AG04449 (cell line): ENCODE results near the gene PLEKHH3.

ENCODE experiments used
- CTCF ChIA-PET: fragments of 350-600 bp; formaldehyde crosslinking; extraction: SDS; loops from one replicate; lab custom pipeline; 2021; ENCODE audit warnings: antibody characterized with exemption; lab: Yijun Ruan, JAX
- POLR2A ChIA-PET: fragments of 400-600, 350-600 bp; formaldehyde crosslinking; extraction: SDS; loops from one replicate; lab custom pipeline; 2020; ENCODE audit warnings: antibody characterized with exemption, inconsistent platforms; lab: Yijun Ruan, JAX
- DNase-seq: peaks from one replicate; pipeline ENCODE4 v3.0.0-alpha.2; 2010; ENCODE audit warnings: low read depth, low spot score
- H3K4me3 ChIP-seq: 2 replicates; pipeline ENCODE4 v1.5.1; 2011; ENCODE audit warnings: low read depth, mild to moderate bottlenecking, control low read depth, low read length
- TF ChIP-seq, protein P1 (sequence below): IDR thresholded peaks from one replicate; pipeline ENCODE4 v1.5.1; 2011; ENCODE audit warnings: mild to moderate bottlenecking, moderate library complexity, low read length, control low read depth, inconsistent platforms; ENCODE audit not compliant: insufficient read depth; ENCODE audit errors: missing control alignments

Gene PLEKHH3

DNA sequence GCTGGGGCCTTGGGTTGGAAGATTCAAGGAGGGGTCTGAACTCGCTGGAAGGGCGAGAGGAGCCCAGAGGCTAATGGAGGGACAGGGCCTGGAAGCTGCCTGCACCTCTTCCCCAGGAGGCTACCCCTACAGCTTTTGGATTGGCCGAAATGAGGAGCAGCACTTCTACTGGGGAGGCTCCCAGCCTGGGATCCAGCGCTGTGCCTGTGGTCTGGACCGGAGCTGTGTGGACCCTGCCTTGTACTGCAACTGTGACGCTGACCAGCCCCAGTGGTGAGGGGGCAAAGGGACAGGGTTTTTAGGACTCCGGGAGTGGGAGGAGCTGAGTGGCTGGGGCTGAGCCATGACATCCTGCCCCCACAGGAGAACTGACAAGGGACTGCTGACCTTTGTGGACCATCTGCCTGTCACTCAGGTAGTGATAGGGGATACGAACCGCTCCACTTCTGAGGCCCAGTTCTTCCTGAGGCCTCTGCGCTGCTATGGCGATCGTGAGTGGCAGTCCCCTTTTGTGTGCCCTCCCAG is 14.3 kb upstream of the PLEKHH3 start:
- TF ChIP-seq, protein P1, sequence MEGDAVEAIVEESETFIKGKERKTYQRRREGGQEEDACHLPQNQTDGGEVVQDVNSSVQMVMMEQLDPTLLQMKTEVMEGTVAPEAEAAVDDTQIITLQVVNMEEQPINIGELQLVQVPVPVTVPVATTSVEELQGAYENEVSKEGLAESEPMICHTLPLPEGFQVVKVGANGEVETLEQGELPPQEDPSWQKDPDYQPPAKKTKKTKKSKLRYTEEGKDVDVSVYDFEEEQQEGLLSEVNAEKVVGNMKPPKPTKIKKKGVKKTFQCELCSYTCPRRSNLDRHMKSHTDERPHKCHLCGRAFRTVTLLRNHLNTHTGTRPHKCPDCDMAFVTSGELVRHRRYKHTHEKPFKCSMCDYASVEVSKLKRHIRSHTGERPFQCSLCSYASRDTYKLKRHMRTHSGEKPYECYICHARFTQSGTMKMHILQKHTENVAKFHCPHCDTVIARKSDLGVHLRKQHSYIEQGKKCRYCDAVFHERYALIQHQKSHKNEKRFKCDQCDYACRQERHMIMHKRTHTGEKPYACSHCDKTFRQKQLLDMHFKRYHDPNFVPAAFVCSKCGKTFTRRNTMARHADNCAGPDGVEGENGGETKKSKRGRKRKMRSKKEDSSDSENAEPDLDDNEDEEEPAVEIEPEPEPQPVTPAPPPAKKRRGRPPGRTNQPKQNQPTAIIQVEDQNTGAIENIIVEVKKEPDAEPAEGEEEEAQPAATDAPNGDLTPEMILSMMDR: no peak
- POLR2A ChIA-PET: interaction anchor here (0.6 kb wide), 1 partner anchor 249 kb away, joined by 3 read pairs; no protein-coding TSS in a partner anchor
- no peak overlapping the region for H3K4me3 ChIP-seq
- CTCF ChIA-PET: interaction anchor here (2.3 to 2.5 kb wide), 2 partner anchors 10 to 113 kb away, joined by 7 read pairs; no protein-coding TSS in a partner anchor
- DNase-seq: no peak

DNA sequence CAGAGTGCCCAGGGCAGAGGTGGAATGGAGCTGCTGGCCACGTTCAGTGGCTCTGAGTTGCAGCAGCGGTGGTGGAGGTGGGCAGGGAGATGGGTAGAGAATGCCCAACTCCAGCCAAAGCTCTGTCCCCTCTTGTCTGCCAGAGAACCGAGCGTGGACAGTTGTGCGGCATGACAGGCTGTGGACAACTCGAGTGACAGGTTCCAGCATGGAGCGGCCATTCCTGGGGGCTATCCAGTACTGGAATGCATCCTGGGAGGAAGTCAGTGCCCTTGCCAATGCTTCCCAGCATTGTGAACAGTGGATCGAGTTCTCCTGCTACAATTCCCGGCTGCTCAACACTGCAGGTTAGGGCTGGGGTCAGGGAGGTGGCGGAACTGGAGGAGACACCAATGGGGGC is 13.8 kb upstream of the PLEKHH3 start:
- TF ChIP-seq, protein P1: no peak
- DNase-seq: no peak
- CTCF ChIA-PET: interaction anchor here (2.5 kb wide), 1 partner anchor 10 kb away, joined by 7 read pairs; no protein-coding TSS in a partner anchor

DNA sequence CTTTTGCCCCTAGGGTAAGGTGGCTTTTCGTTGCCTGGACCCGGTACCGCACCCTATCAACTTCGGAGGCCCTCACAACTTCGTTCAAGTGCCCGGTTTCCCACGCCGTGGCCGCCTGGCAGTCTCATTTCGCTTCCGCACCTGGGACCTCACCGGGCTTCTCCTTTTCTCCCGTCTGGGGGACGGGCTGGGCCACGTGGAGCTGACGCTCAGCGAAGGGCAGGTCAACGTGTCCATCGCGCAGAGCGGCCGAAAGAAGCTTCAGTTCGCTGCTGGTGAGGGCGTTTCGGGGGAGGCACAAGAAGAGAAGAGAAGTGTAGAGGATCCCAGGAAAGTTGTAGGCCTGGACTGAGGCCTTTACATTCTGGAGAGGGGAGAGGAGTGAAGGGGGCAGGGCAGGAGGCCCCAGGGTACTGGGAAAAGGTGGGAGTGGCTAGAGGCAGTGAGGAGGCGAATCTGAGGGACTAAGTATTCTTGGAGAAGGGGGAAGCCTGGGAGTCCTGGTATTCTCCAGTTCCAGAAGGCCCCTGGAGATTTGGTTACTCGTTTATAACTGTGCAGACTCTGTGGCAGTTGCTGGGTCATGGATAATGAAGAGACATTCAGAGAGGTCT is 11.0 kb upstream of the PLEKHH3 start:
- no peak overlapping the region for H3K4me3 ChIP-seq
- DNase-seq: no peak
- TF ChIP-seq, protein P1: no peak
- POLR2A ChIA-PET: no interaction called here
- CTCF ChIA-PET: interaction anchor here (0.9 to 1.5 kb wide), 2 partner anchors 75 to 110 kb away, joined by 3 to 6 read pairs; partner anchors contain the start of gene PSMC3IP

More for the DNA sequence above, 13.8 kb upstream of the PLEKHH3 start:
- POLR2A ChIA-PET: interaction anchor here (0.6 kb wide), 1 partner anchor 249 kb away, joined by 3 read pairs; no protein-coding TSS in a partner anchor
- no peak overlapping the region for H3K4me3 ChIP-seq

DNA sequence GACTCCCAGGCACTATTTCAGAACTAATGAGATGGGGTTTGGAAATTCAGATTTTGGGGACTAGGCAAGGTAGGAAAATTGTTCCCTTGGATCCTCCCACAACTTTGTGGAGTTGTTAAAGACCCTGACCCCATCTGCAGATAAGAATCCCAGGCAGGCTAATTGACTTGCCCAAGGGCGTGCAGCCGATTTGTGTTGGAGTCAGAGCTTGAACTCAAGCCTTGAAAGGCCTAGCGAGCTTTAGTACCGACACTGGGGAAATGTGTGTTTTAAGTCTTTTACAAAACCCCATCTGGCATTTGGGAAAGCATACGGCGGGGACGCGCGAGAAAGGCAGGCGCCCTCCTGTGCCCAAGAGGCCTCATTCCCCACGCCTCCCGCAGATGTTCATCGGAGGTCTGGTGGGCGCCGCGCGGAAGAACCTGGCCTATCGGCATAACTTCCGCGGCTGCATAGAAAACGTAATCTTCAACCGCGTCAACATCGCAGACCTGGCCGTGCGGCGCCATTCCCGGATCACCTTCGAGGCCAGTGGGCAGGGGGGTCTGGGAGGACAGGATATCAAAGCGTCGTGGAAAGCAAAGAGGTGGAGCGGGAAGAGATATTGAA is 9.8 kb upstream of the PLEKHH3 start:
- no peak overlapping the region for H3K4me3 ChIP-seq
- TF ChIP-seq, protein P1: no peak
- ChIA-PET POLR2A (no interaction called here), CTCF (interaction anchor here (1.5 kb wide), 1 partner anchor 108 kb away, joined by 6 read pairs; the partner anchor contains the start of gene PSMC3IP)
- DNase-seq: no peak

DNA sequence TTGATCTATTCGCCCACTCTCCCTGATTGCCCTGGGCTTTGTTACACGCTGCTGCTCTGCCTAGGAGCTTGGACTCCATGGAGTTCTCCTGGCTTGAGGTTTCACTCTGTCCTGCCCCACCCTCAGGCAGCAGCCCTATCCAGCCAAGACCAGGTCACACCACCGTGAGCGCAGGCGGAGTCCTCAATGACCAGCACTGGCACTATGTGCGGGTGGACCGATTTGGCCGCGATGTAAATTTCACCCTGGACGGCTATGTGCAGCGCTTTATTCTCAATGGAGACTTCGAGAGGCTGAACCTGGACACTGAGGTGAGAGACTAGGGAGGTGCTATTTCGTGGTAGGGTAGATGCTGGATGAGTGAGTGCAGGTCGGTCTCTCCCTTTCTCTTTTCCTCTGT is 9.0 kb upstream of the PLEKHH3 start:
- no peak for DNase-seq
- TF ChIP-seq, protein P1: no peak
- H3K4me3 ChIP-seq: no peak overlapping the region
- CTCF ChIA-PET: interaction anchor here (3.7 kb wide), 1 partner anchor 107 kb away, joined by 42 read pairs; the partner anchor contains the start of gene PSMC3IP
- POLR2A ChIA-PET: interaction anchor here (0.6 kb wide), 1 partner anchor 107 kb away, joined by 3 read pairs; no protein-coding TSS in a partner anchor

DNA sequence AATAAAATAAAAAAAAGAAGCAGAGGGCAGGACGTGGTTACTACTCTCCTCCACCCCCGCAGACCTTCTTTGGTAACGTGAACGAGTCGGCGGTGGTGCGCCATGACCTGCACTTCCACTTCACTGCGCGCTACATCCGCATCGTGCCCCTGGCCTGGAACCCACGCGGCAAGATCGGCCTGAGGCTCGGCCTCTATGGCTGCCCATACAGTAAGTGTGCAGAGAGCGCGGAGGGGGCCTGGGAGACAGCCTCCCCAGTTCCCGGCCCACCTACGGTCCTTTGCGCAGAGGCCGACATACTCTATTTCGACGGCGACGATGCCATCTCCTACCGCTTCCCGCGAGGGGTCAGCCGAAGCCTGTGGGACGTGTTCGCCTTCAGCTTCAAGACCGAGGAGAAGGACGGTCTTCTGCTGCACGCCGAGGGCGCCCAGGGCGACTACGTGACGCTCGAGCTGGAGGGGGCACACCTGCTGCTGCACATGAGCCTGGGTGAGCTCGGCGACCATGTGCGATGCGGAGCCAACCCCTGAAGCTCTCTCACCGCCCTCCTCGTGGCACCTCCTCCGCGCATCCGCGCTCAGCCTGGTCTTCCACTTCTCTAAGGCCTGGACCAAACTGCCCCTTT is 8.2 kb upstream of the PLEKHH3 start:
- CTCF ChIA-PET: interaction anchor here (3.7 kb wide), 1 partner anchor 106 kb away, joined by 42 read pairs; the partner anchor contains the start of gene PSMC3IP
- no peak overlapping the region for H3K4me3 ChIP-seq
- POLR2A ChIA-PET: no interaction called here
- no peak for DNase-seq
- TF ChIP-seq, protein P1: no peak
